Lower leg skin (tissue), 4 donors: ENCODE measurements around the gene LRP3. TPM values are rescaled to one million over a fixed set of nuclear protein-coding genes. Genes with fewer than 3 reads are reported as not detected.
A peak's percentile ranks its signal among the peaks of the same experiment; 100 is the strongest.

ENCODE experiments used
- DNase-seq, 2 donors: peaks; one replicate each; pipeline ENCODE4 v3.0.0-alpha.2; 2019; ENCODE audit warnings: low spot score in 2 of 2
- H3K4me3 ChIP-seq: fragments of 200-600 bp; sonication (generic); 2 replicates; pipeline ENCODE4 v1.5.1; 2017; ENCODE audit warnings: mild to moderate bottlenecking, low read depth; ENCODE audit not compliant: poor library complexity, severe bottlenecking
- CTCF ChIP-seq, 3 donors: fragments of 450-650 bp; IDR thresholded peaks; one replicate each; pipeline ENCODE4 v1.5.1; 2016; ENCODE audit warnings: antibody characterized with exemption in 3 of 3, mild to moderate bottlenecking in 3 of 3, moderate library complexity in 2 of 3
- POLR2A ChIP-seq, 2 donors: fragments of 450-650 bp; IDR thresholded peaks; one replicate each; pipeline ENCODE4 v1.6.1; 2016 to 2017; ENCODE audit warnings: antibody characterized with exemption in 2 of 2, mild to moderate bottlenecking in 1 of 2, moderate library complexity in 1 of 2
- WGBS, 2 donors: methylation state at CpG; one replicate each; pipeline ENCODE4 v1.1.5; 2018; 5-methylcytosine and 5-hydroxymethylcytosine counted together
- intact Hi-C: fragments of 100-400 bp; cut with DNase I; formaldehyde crosslinking; loops from one replicate; pipeline ENCODE4 v1.15.0; 2023; ENCODE audit warnings: low total_unique reads
- total RNA-seq, 4 donors: library from RNA; depleted of rRNA; stranded (reverse); fragments of >200 nt; gene quantifications; one replicate each; pipeline ENCODE4 v1.1.0, GENCODE V29; 2016

Gene LRP3
- total RNA-seq, 4 donors from 2014 or later, result 9.4 to 27.4 (median 18.0) TPM

GRCh38 chr19:33234736-33235135 lies 40.6 kb downstream of the LRP3 start:
- DNase-seq, result no peak
- WGBS, 2 donors, result 58 to 61% methylated on average over 8 to 9 of the region's 9 CpGs
- TF ChIP-seq POLR2A (IDR thresholded peaks at IDR 0.05) (no peak), CTCF (IDR thresholded peaks at IDR 0.05) (no peak)
- H3K4me3 ChIP-seq, result no peak overlapping the region
- intact Hi-C loops, result loop anchor here (10.0 kb wide), 1 partner anchor 70 kb away; the partner anchor contains the start of gene CEBPA

- no peak overlapping the region for H3K4me3 ChIP-seq
- WGBS, 2 donors, result 46 to 54% methylated on average over 23 to 30 of the region's 30 CpGs
These were observed 41.3 kb downstream of the LRP3 start for GRCh38 chr19:33235269-33235995.

GRCh38 chr19:33235996-33236350 lies 41.8 kb downstream of the LRP3 start:
- no peak overlapping the region for H3K4me3 ChIP-seq
- intact Hi-C loops, result loop anchor here (10.0 kb wide), 1 partner anchor 69 kb away; the partner anchor contains the start of gene CEBPA
- WGBS, 2 donors, result 92 to 93% methylated on average over 20 of the region's 20 CpGs
- no peak for TF ChIP-seq CTCF (IDR thresholded peaks at IDR 0.05)
- TF ChIP-seq POLR2A (IDR thresholded peaks at IDR 0.05), result no peak
- DNase-seq, result no peak

More at GRCh38 chr19:33235269-33235995, 41.3 kb downstream of the LRP3 start:
- intact Hi-C loops, result loop anchor here (10.0 kb wide), 1 partner anchor 69 kb away; the partner anchor contains the start of gene CEBPA
- peak; percentile 79 to 97 for DNase-seq
- TF ChIP-seq POLR2A (IDR thresholded peaks at IDR 0.05) (no peak), CTCF (IDR thresholded peaks at IDR 0.05) (peak in 1 of 3 donors; percentile 80)

- H3K4me3 ChIP-seq, result no peak overlapping the region
- no peak for TF ChIP-seq CTCF (IDR thresholded peaks at IDR 0.05)
- TF ChIP-seq POLR2A (IDR thresholded peaks at IDR 0.05), result no peak
- 76 to 78% methylated on average over 13 to 16 of the region's 16 CpGs for WGBS, 2 donors
- no peak for DNase-seq
- intact Hi-C loops, result loop anchor here (10.0 kb wide), 1 partner anchor 68 kb away; the partner anchor contains the start of gene CEBPA
These were observed 42.7 kb downstream of the LRP3 start for GRCh38 chr19:33236696-33237390.

GRCh38 chr19:33238481-33239149 lies 44.5 kb downstream of the LRP3 start:
- TF ChIP-seq POLR2A (IDR thresholded peaks at IDR 0.05), result no peak
- no peak overlapping the region for H3K4me3 ChIP-seq
- 81 to 88% methylated on average over 10 of the region's 10 CpGs for WGBS, 2 donors
- DNase-seq, result no peak
- intact Hi-C loops, result loop anchor here (10.0 kb wide), 1 partner anchor 66 kb away; the partner anchor contains the start of gene CEBPA
